ENCODE data around the gene EHD1. TPM values are rescaled to one million over a fixed set of nuclear protein-coding genes. Genes with fewer than 3 reads are reported as not detected.
"Not testable (repeated sequence)": the region's sequence is repeated elsewhere in the genome, so short reads cannot be mapped to it uniquely, and the experiment has no call there.

The EHD1 gene
- total RNA-seq, 4 donors from 2014 or later = 67.9 to 202 (median 116) TPM

GRCh38 chr11:64826578-64827450 is 51.6 kb downstream of the EHD1 start:
- no peaks in the 10 kb centered on the region for H3K9me3 ChIP-seq
- peaks cover 0 to 7% (median 0%) of the 10 kb centered on the region in 4 donors for H3K36me3 ChIP-seq
- H3K4me1 ChIP-seq = no peaks in the 10 kb centered on the region
- H3K27me3 ChIP-seq = no peaks in the 10 kb centered on the region
- in situ Hi-C loops (cut with MboI; ENCODE audit: low pct_ligation_motif_present in 1 of 4, low pct_unique_long_range_greater_than_20kb in 1 of 4, low sequenced_read_pairs in 3 of 4) (no loop called here), intact Hi-C loops (cut with DNase I; ENCODE audit: low total_unique reads) (no loop called here)
- TF ChIP-seq POLR2A (IDR thresholded peaks at IDR 0.05) (no peak), EP300 (IDR thresholded peaks at IDR 0.05; ENCODE audit: low read depth) (no peak), POLR2AphosphoS5 (IDR thresholded peaks at IDR 0.05) (no peak)
- TF ChIP-seq, protein P1, sequence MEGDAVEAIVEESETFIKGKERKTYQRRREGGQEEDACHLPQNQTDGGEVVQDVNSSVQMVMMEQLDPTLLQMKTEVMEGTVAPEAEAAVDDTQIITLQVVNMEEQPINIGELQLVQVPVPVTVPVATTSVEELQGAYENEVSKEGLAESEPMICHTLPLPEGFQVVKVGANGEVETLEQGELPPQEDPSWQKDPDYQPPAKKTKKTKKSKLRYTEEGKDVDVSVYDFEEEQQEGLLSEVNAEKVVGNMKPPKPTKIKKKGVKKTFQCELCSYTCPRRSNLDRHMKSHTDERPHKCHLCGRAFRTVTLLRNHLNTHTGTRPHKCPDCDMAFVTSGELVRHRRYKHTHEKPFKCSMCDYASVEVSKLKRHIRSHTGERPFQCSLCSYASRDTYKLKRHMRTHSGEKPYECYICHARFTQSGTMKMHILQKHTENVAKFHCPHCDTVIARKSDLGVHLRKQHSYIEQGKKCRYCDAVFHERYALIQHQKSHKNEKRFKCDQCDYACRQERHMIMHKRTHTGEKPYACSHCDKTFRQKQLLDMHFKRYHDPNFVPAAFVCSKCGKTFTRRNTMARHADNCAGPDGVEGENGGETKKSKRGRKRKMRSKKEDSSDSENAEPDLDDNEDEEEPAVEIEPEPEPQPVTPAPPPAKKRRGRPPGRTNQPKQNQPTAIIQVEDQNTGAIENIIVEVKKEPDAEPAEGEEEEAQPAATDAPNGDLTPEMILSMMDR (IDR thresholded peaks at IDR 0.05) = no peak
- DNase-seq = no peak
- no peak overlapping the region for H3K4me3 ChIP-seq
- 88 to 99% methylated on average over 19 to 49 of the region's 52 CpGs for WGBS, 2 donors (ENCODE audit: low coverage in 1 of 2)
- no peak overlapping the region for H3K27ac ChIP-seq

DNA sequence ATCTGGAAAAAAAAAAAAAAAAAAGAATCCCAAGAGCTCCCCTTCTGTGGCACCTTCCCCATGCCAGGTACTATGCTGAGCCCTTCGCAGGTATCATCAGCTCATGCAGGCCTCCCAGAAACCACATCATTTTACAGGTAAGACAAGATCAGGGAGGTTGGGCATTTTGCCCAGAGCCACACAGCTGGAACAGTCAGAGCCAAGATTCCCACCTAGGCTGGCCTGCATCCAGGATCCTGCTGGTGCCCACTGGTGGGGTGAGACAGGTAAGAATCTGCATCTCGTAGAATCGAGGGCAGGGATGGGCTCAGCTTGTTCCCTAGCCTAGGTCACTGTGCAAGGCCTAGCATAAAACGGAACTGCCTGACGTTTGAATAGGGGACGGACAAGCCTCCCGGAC is 52.4 kb downstream of the EHD1 start:
- TF ChIP-seq EP300 (IDR thresholded peaks at IDR 0.05; ENCODE audit: low read depth) (no peak), POLR2AphosphoS5 (IDR thresholded peaks at IDR 0.05) (no peak), POLR2A (IDR thresholded peaks at IDR 0.05) (no peak)
- TF ChIP-seq, protein P1 (IDR thresholded peaks at IDR 0.05) = no peak
- Histone ChIP-seq H3K4me3 (no peak overlapping the region), H3K4me1 (no peaks in the 10 kb centered on the region), H3K9me3 (no peaks in the 10 kb centered on the region), H3K36me3 (peaks cover 0 to 7% (median 0%) of the 10 kb centered on the region in 4 donors), H3K27ac (no peak overlapping the region), H3K27me3 (no peaks in the 10 kb centered on the region)
- no peak for DNase-seq
- in situ Hi-C loops (cut with MboI; ENCODE audit: low pct_ligation_motif_present in 1 of 4, low pct_unique_long_range_greater_than_20kb in 1 of 4, low sequenced_read_pairs in 3 of 4) (no loop called here), intact Hi-C loops (cut with DNase I; ENCODE audit: low total_unique reads) (no loop called here)
- 96% methylated on average over 7 of the region's 7 CpGs; no CpG with 5 or more reads in 1 of the 2 donors for WGBS, 2 donors (ENCODE audit: low coverage in 1 of 2)

DNA sequence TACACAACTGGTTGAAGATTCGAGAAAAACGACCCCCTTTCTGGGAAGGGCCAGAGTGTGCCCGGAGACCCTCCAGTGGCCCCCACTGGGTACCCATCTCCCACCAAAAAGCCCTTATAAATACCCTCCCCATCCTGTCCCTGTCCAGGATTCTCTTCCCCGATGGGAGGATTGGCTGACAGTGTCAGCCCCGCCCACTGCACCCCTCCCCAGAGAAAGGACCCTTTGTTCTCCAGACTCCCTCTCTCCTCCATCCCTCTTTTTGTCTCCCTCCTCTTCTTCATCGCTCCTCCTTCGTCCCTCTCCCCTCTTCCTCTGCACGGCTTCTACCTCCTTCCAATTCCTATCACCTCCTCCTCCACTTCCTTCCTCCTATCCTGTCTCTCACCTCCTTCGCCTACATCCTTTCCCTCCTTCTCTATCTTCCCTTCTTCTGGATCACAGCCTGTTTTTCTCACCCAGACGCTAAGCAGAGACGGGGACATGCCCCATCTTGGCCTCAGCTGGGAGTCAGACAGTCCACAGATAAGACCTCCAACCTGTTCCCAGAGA is 54.8 kb downstream of the EHD1 start:
- H3K4me3 ChIP-seq = no peak overlapping the region

GRCh38 chr11:64817476-64817875 is 60.9 kb downstream of the EHD1 start:
- Histone ChIP-seq H3K9me3 (no peaks in the 10 kb centered on the region), H3K4me3 (no peak overlapping the region), H3K4me1 (no peaks in the 10 kb centered on the region), H3K27ac (no peak overlapping the region), H3K27me3 (no peaks in the 10 kb centered on the region), H3K36me3 (no peaks in the 10 kb centered on the region)
- TF ChIP-seq POLR2AphosphoS5 (IDR thresholded peaks at IDR 0.05) = no peak
- TF ChIP-seq POLR2A (IDR thresholded peaks at IDR 0.05) = no peak
- TF ChIP-seq EP300 (IDR thresholded peaks at IDR 0.05; ENCODE audit: low read depth) = no peak
- TF ChIP-seq, protein P1 (IDR thresholded peaks at IDR 0.05) = no peak
- intact Hi-C loops (cut with DNase I; ENCODE audit: low total_unique reads) (no loop called here), in situ Hi-C loops (cut with MboI; ENCODE audit: low pct_ligation_motif_present in 1 of 4, low pct_unique_long_range_greater_than_20kb in 1 of 4, low sequenced_read_pairs in 3 of 4) (no loop called here)
- DNase-seq = no peak
- WGBS, 2 donors (ENCODE audit: low coverage in 1 of 2) = 79 to 89% methylated on average over 3 of the region's 3 CpGs

More for the DNA sequence above, 54.8 kb downstream of the EHD1 start:
- Histone ChIP-seq H3K27me3 (no peaks in the 10 kb centered on the region), H3K4me1 (no peaks in the 10 kb centered on the region), H3K36me3 (no peaks in the 10 kb centered on the region), H3K9me3 (no peaks in the 10 kb centered on the region), H3K27ac (no peak overlapping the region)
- TF ChIP-seq POLR2AphosphoS5 (IDR thresholded peaks at IDR 0.05) (no peak), EP300 (IDR thresholded peaks at IDR 0.05; ENCODE audit: low read depth) (no peak)
- intact Hi-C loops (cut with DNase I; ENCODE audit: low total_unique reads) = no loop called here
- in situ Hi-C loops (cut with MboI; ENCODE audit: low pct_ligation_motif_present in 1 of 4, low pct_unique_long_range_greater_than_20kb in 1 of 4, low sequenced_read_pairs in 3 of 4) = no loop called here
- no peak for DNase-seq
- WGBS, 2 donors (ENCODE audit: low coverage in 1 of 2) = 70 to 79% methylated on average over 7 to 11 of the region's 11 CpGs

DNA sequence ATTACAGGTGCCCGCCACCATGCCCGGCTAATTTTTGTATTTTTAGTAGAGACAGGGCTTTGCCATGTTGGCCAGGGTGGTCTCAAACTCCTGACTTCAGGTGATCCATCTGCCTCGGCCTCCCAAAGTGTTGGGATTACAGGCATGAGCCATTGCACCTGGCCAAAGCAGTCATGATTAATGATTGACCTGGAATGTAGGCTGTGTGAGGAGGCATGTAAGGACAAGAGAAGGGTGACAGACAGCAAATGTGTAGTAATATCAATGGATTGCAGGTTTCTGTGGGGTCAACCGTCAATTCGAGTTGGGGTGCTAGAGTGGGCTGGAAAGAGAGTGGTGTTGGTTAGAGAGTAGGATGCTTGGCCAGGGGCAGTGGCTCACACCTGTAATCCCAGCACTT is 63.0 kb downstream of the EHD1 start:
- DNase-seq; intact Hi-C loops (cut with DNase I; ENCODE audit: low total_unique reads); H3K9me3 ChIP-seq; H3K27me3 ChIP-seq; in situ Hi-C loops (cut with MboI; ENCODE audit: low pct_ligation_motif_present in 1 of 4, low pct_unique_long_range_greater_than_20kb in 1 of 4, low sequenced_read_pairs in 3 of 4); H3K4me1 ChIP-seq; H3K36me3 ChIP-seq; H3K4me3 ChIP-seq; H3K27ac ChIP-seq: not testable (repeated sequence)
- 41 to 67% methylated on average over 2 to 5 of the region's 5 CpGs for WGBS, 2 donors (ENCODE audit: low coverage in 1 of 2)
